ENCODE results near the gene NMNAT2. TPM values are rescaled to one million over a fixed set of nuclear protein-coding genes. Genes with fewer than 3 reads are reported as not detected.

NMNAT2 gene
- total RNA-seq, 1 experiment from 2014 or later, result 11.4 TPM

DNA sequence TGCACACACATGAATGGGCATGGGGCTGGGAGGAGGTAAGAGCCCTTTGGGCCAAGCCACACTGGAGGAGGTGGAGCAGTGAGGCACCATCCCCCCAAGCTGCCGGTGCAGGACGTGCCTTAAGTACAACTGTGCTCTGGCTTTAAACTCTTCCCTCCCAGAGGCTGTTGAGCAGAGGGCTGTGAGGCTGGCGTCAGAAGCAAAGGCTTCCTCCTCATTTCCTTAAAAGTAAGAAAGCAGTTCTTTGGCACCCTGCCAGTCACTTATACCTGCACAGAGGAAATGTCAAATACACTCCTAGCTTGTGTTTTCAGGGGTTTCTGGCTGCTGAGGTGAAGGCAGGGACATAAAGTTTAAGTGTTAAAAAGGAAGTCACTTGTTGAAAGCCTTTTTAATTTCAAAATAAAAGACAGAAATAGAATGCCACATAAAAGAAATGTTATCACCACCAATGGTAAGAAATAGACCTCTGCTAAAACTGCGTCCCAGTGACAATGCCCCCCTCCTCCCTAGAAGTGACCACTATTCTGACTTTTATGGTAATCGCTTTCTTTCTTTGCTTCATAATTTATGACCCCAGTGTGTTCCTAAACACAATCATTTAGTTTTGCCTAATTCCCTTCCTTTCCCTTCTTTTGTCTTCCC, 199.1 kb downstream of the NMNAT2 start:
- Histone ChIP-seq H3K9me3 (ENCODE audit: control insufficient read depth, low read depth, low read length) (no peaks in the 10 kb centered on the region), H2BK120ac (ENCODE audit: low read depth, low read length, poor library complexity, severe bottlenecking) (no peak overlapping the region), H3K18ac (ENCODE audit: insufficient read length, low read depth, low read length) (no peak overlapping the region), H3K4me2 (ENCODE audit: insufficient read depth, insufficient read length, low read length) (no peak overlapping the region), H4K5ac (ENCODE audit: insufficient read length, low read depth, low read length) (no peak overlapping the region), H3K56ac (ENCODE audit: insufficient read length, low read depth, low read length) (no peak overlapping the region), H2BK12ac (ENCODE audit: insufficient read length, low read depth, low read length) (no peak overlapping the region), H4K8ac (replicated peaks; ENCODE audit: insufficient read length, low read depth, low read length) (no peak overlapping the region), H2BK15ac (ENCODE audit: low read depth, low read length) (no peak overlapping the region), H3K79me1 (ENCODE audit: insufficient read depth, low read depth, low read length, poor library complexity, severe bottlenecking) (no peaks in the 10 kb centered on the region), H4K91ac (ENCODE audit: insufficient read length, low read depth, low read length) (no peak overlapping the region), H3K4ac (ENCODE audit: low read depth, low read length) (no peak overlapping the region), H3K27me3 (ENCODE audit: insufficient read depth, low read length) (no peaks in the 10 kb centered on the region), H2AK5ac (ENCODE audit: insufficient read length, low read length) (no peak overlapping the region), H2BK5ac (ENCODE audit: insufficient read length, low read length) (no peak overlapping the region), H2AFZ (ENCODE audit: low read length) (no peak overlapping the region), H3K23me2 (ENCODE audit: insufficient read length, low read depth, low read length, poor library complexity, severe bottlenecking) (no peaks in the 10 kb centered on the region), H3K79me2 (ENCODE audit: insufficient read depth, low read length) (no peaks in the 10 kb centered on the region), H2BK20ac (ENCODE audit: low read depth, low read length, poor library complexity, severe bottlenecking) (no peak overlapping the region), H3K14ac (ENCODE audit: insufficient read depth, low read length) (no peak overlapping the region), H3T11ph (ENCODE audit: low read length) (no peak overlapping the region), H3K9ac (ENCODE audit: extremely low read depth, insufficient read length, low read length) (no peak overlapping the region), H3K4me1 (ENCODE audit: insufficient read depth, low read length) (peaks cover 4% of the 10 kb centered on the region; the same call in 1 of the 2 replicates), H3K23ac (ENCODE audit: insufficient read length, low read depth, low read length) (no peak overlapping the region), H4K20me1 (ENCODE audit: control insufficient read depth, insufficient read depth, insufficient read length) (no peaks in the 10 kb centered on the region), H3K27ac (ENCODE audit: insufficient read length, low read depth, low read length) (no peak overlapping the region)
- peak; percentile 43 for DNase-seq
- Mint-ChIP-seq H3K4me3 (no peak overlapping the region; a peak in 1 of 5 replicates), H3K4me1 (peaks cover 30 to 33% of the 10 kb centered on the region in 2 experiments), H3K36me3 (ENCODE audit: insufficient read depth in 1 of 3, low read depth in 3 of 3) (no peaks in the 10 kb centered on the region), H3K27ac (peak overlapping the region; percentile 72 to 85 (median 77); a peak in 4 of 7 replicates), H3K9me3 (no peaks in the 10 kb centered on the region), H3K27me3 (ENCODE audit: low read depth) (no peaks in the 10 kb centered on the region)
- no peak for TF ChIP-seq CTCF (conservative IDR thresholded peaks at IDR 0.05)
- WGBS (ENCODE audit: extremely low coverage, insufficient read length, low lambda C conversion rate), result no CpG with 5 or more reads among the region's 5 CpGs
